H1 (cell line): ENCODE measurements around the gene ARHGAP42. TPM values are rescaled to one million over a fixed set of nuclear protein-coding genes. Genes with fewer than 3 reads are reported as not detected.

ENCODE experiments used
- CTCF ChIA-PET: fragments of 300-600 bp; sonication (Branson Sonifier 250); formaldehyde crosslinking; loops from one replicate; lab custom pipeline; 2021; ENCODE audit not compliant: partially characterized antibody; lab: Charles Lee
- POLR2A ChIA-PET: fragments of 300-600 bp; sonication (Branson Sonifier 250); formaldehyde crosslinking; loops from one replicate; lab custom pipeline; 2021; ENCODE audit warnings: inconsistent platforms; ENCODE audit not compliant: partially characterized antibody; lab: Charles Lee
- DNase-seq, 2 experiments: peaks; one replicate each; pipeline versions ENCODE4 v3.0.0 to v3.0.0-alpha.2; 2010 to 2022; ENCODE audit warnings: low spot score in 2 of 2, low read depth in 1 of 2, mixed read lengths in 1 of 2
- FAIRE-seq: peaks from 2 replicates; lab custom pipeline; 2011; peaks lifted over from hg19 to GRCh38; lab: Jason Lieb, UNC
- H2AFZ ChIP-seq: 2 replicates; pipeline ENCODE4 v1.8.1; 2012; ENCODE audit warnings: low read length, inconsistent platforms
- H2AK5ac ChIP-seq: 2 replicates; pipeline ENCODE4 v1.6.1; 2013; ENCODE audit warnings: low read depth, low read length
- H2BK120ac ChIP-seq: replicated peaks from 2 replicates; pipeline ENCODE3; 2013; ENCODE audit warnings: low read depth, low read length, inconsistent platforms
- H2BK12ac ChIP-seq: 2 replicates; pipeline ENCODE4 v1.6.1; 2013; ENCODE audit warnings: low read depth, low read length
- H2BK15ac ChIP-seq: 2 replicates; pipeline ENCODE4 v1.6.1; 2013; ENCODE audit warnings: low read length
- H2BK20ac ChIP-seq: 2 replicates; pipeline ENCODE4 v1.6.1; 2013; ENCODE audit warnings: low read length
- H2BK5ac ChIP-seq: 2 replicates; pipeline ENCODE4 v1.6.1; 2013; ENCODE audit warnings: low read depth, low read length
- H3K14ac ChIP-seq: 2 replicates; pipeline ENCODE4 v1.6.1; 2013; ENCODE audit warnings: inconsistent platforms; ENCODE audit not compliant: insufficient read length
- H3K18ac ChIP-seq: 2 replicates; pipeline ENCODE4 v1.6.1; 2013; ENCODE audit warnings: low read length; ENCODE audit errors: extremely low read depth
- H3K23ac ChIP-seq: 2 replicates; pipeline ENCODE4 v1.6.1; 2013; ENCODE audit warnings: inconsistent platforms; ENCODE audit not compliant: insufficient read length
- H3K23me2 ChIP-seq: 2 replicates; pipeline ENCODE4 v1.6.1; 2013; ENCODE audit warnings: low read depth, low read length
- H3K27ac ChIP-seq: 2 replicates; pipeline ENCODE4 v1.6.1; 2011; ENCODE audit warnings: low read depth, low read length, inconsistent platforms
- H3K27me3 ChIP-seq, 4 experiments: replicated peaks in 1 of 4; 1 replicate in 1 of 4; 2 replicates in 3 of 4; pipeline versions ENCODE4 v1.6.1 to v1.8.1; 2011 to 2013; ENCODE audit warnings: low read length in 3 of 4, mild to moderate bottlenecking in 3 of 4, inconsistent platforms in 2 of 4, mixed read lengths in 2 of 4, moderate library complexity in 1 of 4; ENCODE audit not compliant: control insufficient read depth in 3 of 4, insufficient read depth in 3 of 4; ENCODE audit errors: extremely low read depth in 1 of 4
- H3K36me3 ChIP-seq, 4 experiments: 2 replicates each; pipeline versions ENCODE4 v1.6.1 to v1.8.1; 2011 to 2013; ENCODE audit warnings: mild to moderate bottlenecking in 4 of 4, low read length in 3 of 4, moderate library complexity in 2 of 4, control low read depth in 1 of 4, inconsistent platforms in 1 of 4; ENCODE audit not compliant: insufficient read depth in 4 of 4, control insufficient read depth in 2 of 4
- H3K4ac ChIP-seq: replicated peaks from 2 replicates; pipeline ENCODE3; 2013; ENCODE audit warnings: low read length, low read depth, mixed read lengths, inconsistent platforms; ENCODE audit not compliant: insufficient read length
- H3K4me1 ChIP-seq, 4 experiments: replicated peaks in 1 of 4; 1 replicate in 1 of 4; 2 replicates in 3 of 4; pipeline versions ENCODE4 v1.6.1 to v1.8.1; 2011 to 2013; ENCODE audit warnings: low read length in 3 of 4, inconsistent platforms in 2 of 4, mixed read lengths in 1 of 4; ENCODE audit not compliant: insufficient read depth in 4 of 4, control insufficient read depth in 3 of 4
- H3K4me2 ChIP-seq, 2 experiments: 2 replicates each; pipeline versions ENCODE4 v1.6.1 to v1.8.1; 2011 to 2013; ENCODE audit warnings: low read depth in 2 of 2, low read length in 2 of 2, control low read depth in 1 of 2, inconsistent platforms in 1 of 2, mild to moderate bottlenecking in 1 of 2; ENCODE audit not compliant: insufficient read depth in 1 of 2
- H3K4me3 ChIP-seq, 4 experiments: fragments of 200-600, 300-600 bp in 1 of 4; sonication (generic), shearing (Covaris generic), sonication (Bioruptor Twin) in 1 of 4; 2 replicates each; pipeline versions ENCODE4 v1.5.1 to v1.8.1; 2011 to 2016; ENCODE audit warnings: low read length in 4 of 4, low read depth in 3 of 4, control low read depth in 2 of 4, inconsistent platforms in 2 of 4, mild to moderate bottlenecking in 2 of 4, mixed read lengths in 1 of 4, moderate library complexity in 1 of 4; ENCODE audit not compliant: insufficient read depth in 2 of 4; ENCODE audit errors: extremely low read depth in 1 of 4
- H3K56ac ChIP-seq: replicated peaks from 2 replicates; pipeline ENCODE3; 2013; ENCODE audit warnings: low read depth, mild to moderate bottlenecking, mixed read lengths, low read length, inconsistent platforms; ENCODE audit not compliant: insufficient read length
- H3K79me1 ChIP-seq: 2 replicates; pipeline ENCODE4 v1.6.1; 2013; ENCODE audit warnings: low read depth, low read length, control low read depth
- H3K79me2 ChIP-seq, 2 experiments: 2 replicates each; pipeline versions ENCODE4 v1.6.1 to v1.8.1; 2012 to 2013; ENCODE audit warnings: low read length in 2 of 2, mild to moderate bottlenecking in 2 of 2, inconsistent platforms in 1 of 2; ENCODE audit not compliant: insufficient read depth in 2 of 2, control insufficient read depth in 1 of 2
- H3K9ac ChIP-seq, 4 experiments: replicated peaks in 1 of 4; 1 replicate in 1 of 4; 2 replicates in 3 of 4; pipeline versions ENCODE4 v1.6.1 to v1.8.1; 2011 to 2013; ENCODE audit warnings: low read depth in 3 of 4, low read length in 3 of 4, control low read depth in 2 of 4, mild to moderate bottlenecking in 2 of 4, moderate library complexity in 2 of 4, inconsistent platforms in 1 of 4; ENCODE audit errors: extremely low read depth in 1 of 4
- H3K9me3 ChIP-seq, 2 experiments: 2 replicates each; pipeline versions ENCODE4 v1.6.1 to v1.8.1; 2012 to 2013; ENCODE audit warnings: mild to moderate bottlenecking in 2 of 2, moderate library complexity in 2 of 2, control low read depth in 1 of 2, inconsistent platforms in 1 of 2, low read depth in 1 of 2, low read length in 1 of 2, mixed read lengths in 1 of 2; ENCODE audit not compliant: insufficient read depth in 2 of 2
- H4K20me1 ChIP-seq, 2 experiments: replicated peaks in 1 of 2; 2 replicates each; pipeline versions ENCODE3 to v1.8.1; 2011 to 2013; ENCODE audit warnings: inconsistent platforms in 2 of 2, low read length in 2 of 2, mild to moderate bottlenecking in 1 of 2; ENCODE audit not compliant: insufficient read depth in 2 of 2, control insufficient read depth in 1 of 2
- H4K5ac ChIP-seq: 2 replicates; pipeline ENCODE4 v1.6.1; 2013; ENCODE audit warnings: low read length, low read depth, mixed read lengths, inconsistent platforms; ENCODE audit not compliant: insufficient read length
- H4K8ac ChIP-seq: 2 replicates; pipeline ENCODE4 v1.8.0; 2013; ENCODE audit warnings: mild to moderate bottlenecking, moderate library complexity, low read length, inconsistent platforms; ENCODE audit not compliant: insufficient read depth; ENCODE audit errors: extremely low read depth
- H4K91ac ChIP-seq: replicated peaks from 2 replicates; pipeline ENCODE3; 2013; ENCODE audit warnings: low read length, mixed read lengths, inconsistent platforms; ENCODE audit not compliant: insufficient read length
- CHD7 ChIP-seq: fragments of 300-600 bp; sonication (generic); IDR thresholded peaks from 2 replicates; pipeline ENCODE4 v1.7.1; 2012; ENCODE audit warnings: low read length, moderate library complexity, mild to moderate bottlenecking, inconsistent platforms; ENCODE audit not compliant: insufficient replicate concordance
- WGBS, 2 experiments: shearing (Covaris generic) in 1 of 2; methylation state at CpG; one replicate each; pipeline versions ENCODE4 v1.1.6 to v1.1.7; 2013 to 2015; ENCODE audit warnings: low lambda C conversion rate in 2 of 2, mixed read lengths in 2 of 2, inconsistent platforms in 1 of 2, low coverage in 1 of 2, missing lambda C conversion rate in 1 of 2; ENCODE audit not compliant: insufficient replicate concordance in 2 of 2, insufficient coverage in 1 of 2, insufficient read length in 1 of 2; ENCODE audit errors: extremely low coverage in 1 of 2, missing lambda C conversion rate in 1 of 2; 5-methylcytosine and 5-hydroxymethylcytosine counted together
- polyA plus RNA-seq, 7 experiments: library from polyadenylated mRNA; depleted of rRNA in 3 of 7; stranded (reverse) in 5 of 7; unstranded in 2 of 7; fragments of >200 nt in 5 of 7; fragments of 200-250 nt in 2 of 7; gene quantifications; 1 replicate in 5 of 7; 2 replicates in 1 of 7; 4 replicates in 1 of 7; pipeline versions ENCODE4 v1.2.1 to v1.2.3, GENCODE V29; 2011 to 2013; ENCODE audit warnings: missing spikeins in 2 of 7, mixed read lengths in 2 of 7
- total RNA-seq: library from RNA; stranded (reverse); fragmentation: NEBNext Ultra II Directional; extraction: Animal tissue kit (Norgen Biotek cat#: 25700); gene quantifications from 2 replicates; pipeline ENCODE4 v1.2.1, GENCODE V29; 2021

Gene ARHGAP42
- total and polyA plus RNA-seq, 2 of the 8 experiments (the other 6 are each of a cell fraction or from before 2014, with no cell fraction given), result 22.2 to 33.5 TPM

GRCh38 chr11:101031713-101032112 lies 344.6 kb downstream of the ARHGAP42 start:
- Histone ChIP-seq H3K9me3 (no peaks in the 10 kb centered on the region), H3K18ac (no peak overlapping the region), H2BK120ac (no peak overlapping the region), H2BK5ac (no peak overlapping the region), H3K36me3 (no peaks in the 10 kb centered on the region), H3K79me1 (no peaks in the 10 kb centered on the region), H3K27me3 (no peaks in the 10 kb centered on the region), H2BK20ac (no peak overlapping the region), H2BK15ac (no peak overlapping the region), H4K20me1 (no peaks in the 10 kb centered on the region), H3K4me1 (no peaks in the 10 kb centered on the region), H4K5ac (no peak overlapping the region), H3K9ac (no peak overlapping the region), H3K4me2 (no peak overlapping the region), H3K4ac (no peak overlapping the region), H4K91ac (no peak overlapping the region), H3K56ac (no peak overlapping the region), H3K27ac (no peak overlapping the region), H3K79me2 (no peaks in the 10 kb centered on the region), H3K23me2 (no peaks in the 10 kb centered on the region), H2AK5ac (no peak overlapping the region), H3K4me3 (no peak overlapping the region), H3K14ac (no peak overlapping the region), H4K8ac (no peak overlapping the region), H2AFZ (no peak overlapping the region), H2BK12ac (no peak overlapping the region), H3K23ac (no peak overlapping the region)
- FAIRE-seq (no peak), DNase-seq (no peak)
- WGBS, 2 experiments, result 91% methylated on average over 3 of the region's 3 CpGs; no CpG with 5 or more reads in 1 of the 2 experiments
- CTCF ChIA-PET, result no interaction called here
- POLR2A ChIA-PET, result no interaction called here
- no peak for TF ChIP-seq CHD7
